GM12801 (cell line): ENCODE results near the gene TGFBR3.

Source experiments
- TF ChIP-seq, protein P1 (sequence below): IDR thresholded peaks from one replicate; pipeline ENCODE4 v1.5.1; 2011; ENCODE audit warnings: control low read depth; ENCODE audit not compliant: insufficient read length; ENCODE audit errors: extremely low read depth

TGFBR3 gene

GRCh38 chr1:91777630-91778300 lies 108.2 kb downstream of the TGFBR3 start:
- TF ChIP-seq, protein P1, sequence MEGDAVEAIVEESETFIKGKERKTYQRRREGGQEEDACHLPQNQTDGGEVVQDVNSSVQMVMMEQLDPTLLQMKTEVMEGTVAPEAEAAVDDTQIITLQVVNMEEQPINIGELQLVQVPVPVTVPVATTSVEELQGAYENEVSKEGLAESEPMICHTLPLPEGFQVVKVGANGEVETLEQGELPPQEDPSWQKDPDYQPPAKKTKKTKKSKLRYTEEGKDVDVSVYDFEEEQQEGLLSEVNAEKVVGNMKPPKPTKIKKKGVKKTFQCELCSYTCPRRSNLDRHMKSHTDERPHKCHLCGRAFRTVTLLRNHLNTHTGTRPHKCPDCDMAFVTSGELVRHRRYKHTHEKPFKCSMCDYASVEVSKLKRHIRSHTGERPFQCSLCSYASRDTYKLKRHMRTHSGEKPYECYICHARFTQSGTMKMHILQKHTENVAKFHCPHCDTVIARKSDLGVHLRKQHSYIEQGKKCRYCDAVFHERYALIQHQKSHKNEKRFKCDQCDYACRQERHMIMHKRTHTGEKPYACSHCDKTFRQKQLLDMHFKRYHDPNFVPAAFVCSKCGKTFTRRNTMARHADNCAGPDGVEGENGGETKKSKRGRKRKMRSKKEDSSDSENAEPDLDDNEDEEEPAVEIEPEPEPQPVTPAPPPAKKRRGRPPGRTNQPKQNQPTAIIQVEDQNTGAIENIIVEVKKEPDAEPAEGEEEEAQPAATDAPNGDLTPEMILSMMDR: no peak

GRCh38 chr1:91777196-91777595 lies 108.8 kb downstream of the TGFBR3 start:
- TF ChIP-seq, protein P1: no peak

DNA sequence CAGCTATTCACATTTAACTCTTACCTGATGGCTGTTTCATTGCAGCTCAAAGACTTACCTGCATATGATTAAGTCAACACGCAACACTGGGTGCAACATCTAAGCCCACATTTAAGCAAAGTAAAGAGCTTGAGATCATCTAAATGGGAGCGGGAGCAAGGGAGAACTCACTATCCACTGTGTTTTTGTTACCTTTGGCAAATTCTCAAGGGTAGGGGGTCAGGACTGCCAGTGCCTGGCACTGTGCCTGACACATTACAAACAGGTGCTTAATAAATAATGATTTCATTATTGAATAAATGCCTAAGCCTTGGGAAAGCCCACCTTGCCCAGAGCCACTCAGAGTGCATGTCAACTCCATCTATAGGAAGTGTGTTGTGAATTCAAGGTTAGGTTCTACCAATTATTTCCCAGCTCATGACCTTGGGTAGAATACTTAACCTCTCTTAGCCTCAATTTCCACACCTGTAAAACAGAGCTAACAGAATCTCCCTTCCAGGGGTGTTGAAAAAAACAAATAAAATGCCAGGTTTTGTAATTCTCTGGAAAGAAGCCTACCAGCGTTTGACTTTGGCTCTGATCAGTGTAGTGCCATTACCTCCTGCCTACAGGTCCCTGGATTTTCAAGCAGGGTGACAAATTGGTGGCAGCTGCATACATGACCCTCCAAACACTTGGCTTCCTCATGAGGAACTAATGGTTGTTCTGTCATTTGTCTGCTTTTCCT lies 109.7 kb downstream of the TGFBR3 start:
- TF ChIP-seq, protein P1: no peak

- TF ChIP-seq, protein P1: no peak
Measured at GRCh38 chr1:91775227-91775626, 110.7 kb downstream of the TGFBR3 start.

DNA sequence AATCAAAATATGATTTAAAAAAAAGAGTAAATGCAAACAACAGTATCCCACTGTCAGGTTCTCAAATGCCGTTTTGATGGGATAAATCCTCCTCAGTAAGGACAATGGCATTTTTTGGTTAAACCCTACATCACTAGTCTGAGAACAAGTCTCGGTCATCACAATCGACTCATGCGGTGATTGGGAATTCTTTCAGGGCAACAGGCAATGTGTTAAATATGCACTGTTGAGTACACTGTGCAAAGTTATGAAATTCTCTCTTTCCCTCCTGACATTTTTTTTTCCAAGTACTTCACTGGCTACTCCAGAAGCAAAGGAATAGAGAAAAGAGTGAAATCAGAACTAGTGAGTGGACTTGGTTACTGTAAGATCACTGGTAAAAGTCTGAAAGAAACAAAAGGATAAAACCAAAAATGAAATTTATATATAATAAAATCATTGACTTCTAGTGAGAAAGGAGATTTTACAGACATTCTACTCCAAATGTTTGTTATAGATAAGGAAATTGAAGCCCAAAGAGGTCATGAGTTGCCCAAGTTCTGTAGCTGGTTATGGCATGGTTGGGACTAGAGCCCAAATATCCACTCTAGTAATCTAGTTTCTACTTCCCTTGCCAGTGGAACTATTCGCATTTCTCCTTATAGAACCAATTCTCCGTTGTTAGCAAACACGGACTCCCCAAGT lies 111.3 kb downstream of the TGFBR3 start:
- TF ChIP-seq, protein P1: no peak

- TF ChIP-seq, protein P1: no peak
Measured at GRCh38 chr1:91771717-91772116, 114.2 kb downstream of the TGFBR3 start.

DNA sequence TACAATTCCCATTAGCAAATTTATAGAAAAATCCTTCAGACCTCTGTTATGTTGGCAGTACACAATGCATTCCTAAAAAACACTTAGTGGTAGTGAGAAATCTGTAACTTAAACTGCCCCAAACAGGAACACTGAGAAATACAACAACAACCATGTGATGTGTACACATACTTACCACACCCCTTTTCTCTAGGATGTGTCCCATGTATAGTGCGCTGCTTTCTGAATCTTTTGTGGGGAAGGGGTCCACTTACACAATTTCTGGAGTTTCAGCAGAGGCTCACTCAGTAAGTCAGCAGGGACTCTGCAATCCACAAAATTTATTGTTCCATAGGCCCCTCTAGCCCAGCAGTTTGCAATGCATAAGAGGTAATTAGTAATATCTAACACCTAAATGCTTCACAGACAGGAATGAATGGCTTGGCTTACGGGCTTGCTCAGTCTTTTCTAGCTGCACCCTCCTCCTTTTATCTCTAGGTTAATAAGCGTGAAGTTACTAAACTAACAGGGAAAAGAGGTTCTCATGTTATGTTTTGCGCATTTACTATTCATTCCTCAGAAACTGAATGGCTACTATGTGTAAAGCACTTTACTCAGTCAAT lies 115.2 kb downstream of the TGFBR3 start:
- TF ChIP-seq, protein P1: no peak
